ENCODE measurements around the gene RPL22. TPM values are rescaled to one million over a fixed set of nuclear protein-coding genes. Genes with fewer than 3 reads are reported as not detected.
"Not testable (repeated sequence)": the region's sequence is repeated elsewhere in the genome, so short reads cannot be mapped to it uniquely, and the experiment has no call there.

Gene RPL22
- total RNA-seq, 1 experiment from 2014 or later = 456 TPM

GRCh38 chr1:6220236-6220635 lies 20.8 kb upstream of the RPL22 start (continued):
- no peak for TF ChIP-seq CTCF (IDR thresholded peaks at IDR 0.05 in 2 of 3, conservative IDR thresholded peaks at IDR 0.05 in 1 of 3; ENCODE audit: borderline replicate concordance in 1 of 3, insufficient read depth in 1 of 3, low read depth in 2 of 3, low read length in 2 of 3)

- H3K4me2 ChIP-seq (ENCODE audit: low read length) = peak overlapping the region; percentile 80
- peaks cover 23% of the 10 kb centered on the region; the same call in 1 of the 2 replicates for H3K79me2 ChIP-seq (ENCODE audit: insufficient read depth, low read length)
- H3K9me3 ChIP-seq (ENCODE audit: control insufficient read depth in 1 of 2, insufficient read depth in 1 of 2, low read depth in 1 of 2, low read length in 2 of 2); intact Hi-C loops (cut with micrococcal nuclease); H4K20me1 ChIP-seq (ENCODE audit: insufficient read depth); RAD21 ChIA-PET (ENCODE audit: low non-redundant PET in 1 of 2, low total read pairs in 2 of 2, uncharacterized antibody in 2 of 2, unreplicated experiment in 2 of 2); H3K9me2 ChIP-seq (ENCODE audit: insufficient read depth); H2AFZ ChIP-seq (ENCODE audit: low read depth, low read length, poor library complexity, severe bottlenecking); DNase-seq (ENCODE audit: low read depth, low spot score); BruUV-seq (replicated peaks); H3K27me3 ChIP-seq (ENCODE audit: insufficient read depth, low read length): not testable (repeated sequence)
- ChIA-PET CTCF (interaction anchor here (6.5 kb wide), 1 partner anchor 14 kb away, joined by 44 read pairs; the partner anchor contains the start of gene RNF207), POLR2A (interaction anchor here (1.4 to 1.6 kb wide), 2 partner anchors 12 to 15 kb away, joined by 3 to 11 read pairs; no protein-coding TSS in a partner anchor)
- H3K4me3 ChIP-seq (replicated peaks in 1 of 2; ENCODE audit: low read depth in 1 of 2, low read length in 2 of 2) = peak overlapping the region in 1 of 2 experiments; percentile 34; a peak in 1 of 4 replicates
- H3K4me1 ChIP-seq (ENCODE audit: control insufficient read depth in 1 of 2, insufficient read depth in 2 of 2, low read length in 2 of 2) = peaks cover 60 to 68% of the 10 kb centered on the region in 2 experiments
- peak; percentile 35 for ATAC-seq
- peak overlapping the region; percentile 89 for H3K27ac ChIP-seq (ENCODE audit: low read depth, low read length)
- H3K36me3 ChIP-seq (ENCODE audit: control insufficient read depth in 1 of 2, insufficient read depth in 2 of 2, low read length in 2 of 2) = peaks cover 4 to 35% of the 10 kb centered on the region in 2 experiments; a peak in 2 of 4 replicates
- H3K9ac ChIP-seq (ENCODE audit: low read length) = peak overlapping the region; percentile 67
Measured at GRCh38 chr1:6219641-6220040, 20.2 kb upstream of the RPL22 start.
